Stomach smooth muscle (tissue), 2 donors: ENCODE results near the gene RPUSD3.

ENCODE experiments used
- H3K27ac ChIP-seq: one replicate; pipeline ENCODE4 v1.7.0; 2013; ENCODE audit warnings: mild to moderate bottlenecking, low read length, inconsistent platforms
- H3K27me3 ChIP-seq, 2 donors: one replicate each; pipeline ENCODE4 v1.7.0; 2013; ENCODE audit warnings: low read length in 2 of 2; ENCODE audit not compliant: insufficient read depth in 2 of 2, control insufficient read depth in 1 of 2
- H3K36me3 ChIP-seq, 2 donors: one replicate each; pipeline ENCODE4 v1.7.0; 2013; ENCODE audit warnings: low read length in 2 of 2; ENCODE audit not compliant: control insufficient read depth in 2 of 2, insufficient read depth in 2 of 2
- H3K4me1 ChIP-seq: one replicate; pipeline ENCODE4 v1.7.0; 2013; ENCODE audit warnings: low read length; ENCODE audit not compliant: control insufficient read depth, insufficient read depth
- H3K4me3 ChIP-seq, 2 donors: one replicate each; pipeline ENCODE4 v1.7.0; 2013; ENCODE audit warnings: low read length in 2 of 2
- H3K9ac ChIP-seq, 2 donors: one replicate each; pipeline ENCODE4 v1.7.0; 2013; ENCODE audit warnings: low read length in 2 of 2, mild to moderate bottlenecking in 1 of 2
- H3K9me3 ChIP-seq, 2 donors: one replicate each; pipeline ENCODE4 v1.7.0; 2013; ENCODE audit warnings: low read length in 2 of 2; ENCODE audit not compliant: control insufficient read depth in 2 of 2
- donor health status: healthy.
- donor health status: Pancreatic carcinoma.

Gene RPUSD3

DNA sequence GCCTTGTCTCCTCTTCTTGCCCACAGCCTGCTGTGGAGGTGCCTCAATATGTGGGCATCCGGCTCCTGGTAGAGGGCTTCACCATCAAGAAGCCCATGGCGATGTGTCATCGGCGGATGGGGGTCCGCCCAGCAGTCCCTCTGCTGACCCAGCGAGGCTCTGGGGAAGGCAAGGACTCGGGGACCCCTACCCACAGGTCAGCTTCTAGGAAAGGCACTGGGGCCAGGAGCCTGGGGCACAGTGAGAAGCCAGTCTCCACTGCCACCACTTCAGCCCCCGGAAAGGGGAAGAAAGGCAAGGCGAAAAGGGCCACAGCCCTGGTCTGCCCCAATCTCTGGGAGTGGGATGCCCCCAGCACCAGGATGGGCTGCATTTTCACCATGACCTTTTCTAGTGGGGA, 10.7 kb downstream of the RPUSD3 start:
- Histone ChIP-seq H3K9me3 (no peaks in the 10 kb centered on the region), H3K36me3 (peaks cover 37 to 48% of the 10 kb centered on the region in 2 donors), H3K27ac (no peak overlapping the region), H3K9ac (no peak overlapping the region), H3K4me3 (no peak overlapping the region), H3K4me1 (no peaks in the 10 kb centered on the region), H3K27me3 (no peaks in the 10 kb centered on the region)

DNA sequence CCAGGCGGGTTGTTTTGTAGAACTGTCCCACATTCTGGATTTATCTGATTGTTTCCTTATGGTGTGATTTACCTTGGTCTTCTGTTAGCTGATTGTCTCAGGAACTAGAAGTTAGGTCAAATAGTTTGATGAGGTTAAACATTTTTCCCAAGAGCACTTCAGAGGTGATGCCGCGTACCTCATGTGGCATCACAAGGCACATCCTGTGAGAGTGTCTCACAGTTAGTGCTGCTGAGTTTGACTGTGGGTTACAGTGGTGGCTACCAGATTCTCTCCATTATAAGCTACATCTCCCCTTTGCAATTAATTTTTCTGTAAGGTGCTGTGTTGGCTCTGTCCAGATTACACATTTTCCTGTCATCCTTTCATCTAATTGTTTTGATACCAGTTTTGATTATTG, 12.6 kb downstream of the RPUSD3 start:
- Histone ChIP-seq H3K27me3 (no peaks in the 10 kb centered on the region), H3K36me3 (peaks cover 34 to 43% of the 10 kb centered on the region in 2 donors), H3K4me1 (no peaks in the 10 kb centered on the region), H3K9me3 (no peaks in the 10 kb centered on the region), H3K4me3 (no peak overlapping the region), H3K9ac (no peak overlapping the region), H3K27ac (no peak overlapping the region)

DNA sequence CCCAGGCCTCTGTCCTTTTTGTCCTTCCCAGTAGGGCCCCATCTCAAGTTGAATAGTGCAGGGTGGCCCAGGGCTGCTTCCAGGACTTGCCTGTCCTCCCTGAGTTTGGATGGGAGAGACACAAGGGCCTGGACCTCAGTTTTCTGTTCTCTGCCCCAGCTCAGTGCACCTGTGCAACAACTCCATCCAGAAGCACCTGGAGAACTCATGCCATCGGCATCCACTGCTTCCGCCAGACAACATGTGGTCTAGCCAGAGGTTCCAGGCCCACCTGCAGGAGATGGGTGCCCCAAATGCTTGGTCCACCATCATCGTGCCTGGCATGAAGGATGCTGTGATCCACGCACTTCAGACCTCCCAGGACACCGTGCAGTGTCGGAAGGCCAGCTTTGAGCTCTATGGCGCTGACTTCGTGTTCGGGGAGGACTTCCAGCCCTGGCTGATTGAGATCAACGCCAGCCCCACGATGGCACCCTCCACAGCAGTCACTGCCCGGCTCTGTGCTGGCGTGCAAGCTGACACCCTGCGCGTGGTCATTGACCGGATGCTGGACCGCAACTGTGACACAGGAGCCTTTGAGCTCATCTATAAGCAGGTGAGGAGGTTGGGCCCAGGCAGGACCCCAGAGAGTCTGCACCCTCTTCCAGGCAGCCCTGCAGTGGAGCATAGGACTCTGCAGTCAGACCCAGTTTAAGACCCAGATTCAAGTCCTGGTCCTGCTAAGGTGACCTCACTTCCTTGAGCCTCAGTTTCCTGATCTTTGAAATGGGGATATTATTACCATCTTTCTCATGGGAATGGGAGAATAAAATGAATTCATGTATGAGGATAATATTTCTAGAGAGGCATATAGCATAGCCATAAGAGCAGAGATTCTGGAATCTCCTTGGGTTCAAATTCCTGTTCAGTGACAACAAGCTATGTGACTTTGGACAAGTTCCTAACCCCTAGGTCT, 14.7 kb downstream of the RPUSD3 start:
- H3K4me1 ChIP-seq = no peaks in the 10 kb centered on the region
- no peaks in the 10 kb centered on the region for H3K9me3 ChIP-seq
- no peaks in the 10 kb centered on the region for H3K27me3 ChIP-seq
- no peak overlapping the region for H3K4me3 ChIP-seq
- no peak overlapping the region for H3K27ac ChIP-seq
- H3K36me3 ChIP-seq = peaks cover 19 to 30% of the 10 kb centered on the region in 2 donors
- H3K9ac ChIP-seq = no peak overlapping the region

DNA sequence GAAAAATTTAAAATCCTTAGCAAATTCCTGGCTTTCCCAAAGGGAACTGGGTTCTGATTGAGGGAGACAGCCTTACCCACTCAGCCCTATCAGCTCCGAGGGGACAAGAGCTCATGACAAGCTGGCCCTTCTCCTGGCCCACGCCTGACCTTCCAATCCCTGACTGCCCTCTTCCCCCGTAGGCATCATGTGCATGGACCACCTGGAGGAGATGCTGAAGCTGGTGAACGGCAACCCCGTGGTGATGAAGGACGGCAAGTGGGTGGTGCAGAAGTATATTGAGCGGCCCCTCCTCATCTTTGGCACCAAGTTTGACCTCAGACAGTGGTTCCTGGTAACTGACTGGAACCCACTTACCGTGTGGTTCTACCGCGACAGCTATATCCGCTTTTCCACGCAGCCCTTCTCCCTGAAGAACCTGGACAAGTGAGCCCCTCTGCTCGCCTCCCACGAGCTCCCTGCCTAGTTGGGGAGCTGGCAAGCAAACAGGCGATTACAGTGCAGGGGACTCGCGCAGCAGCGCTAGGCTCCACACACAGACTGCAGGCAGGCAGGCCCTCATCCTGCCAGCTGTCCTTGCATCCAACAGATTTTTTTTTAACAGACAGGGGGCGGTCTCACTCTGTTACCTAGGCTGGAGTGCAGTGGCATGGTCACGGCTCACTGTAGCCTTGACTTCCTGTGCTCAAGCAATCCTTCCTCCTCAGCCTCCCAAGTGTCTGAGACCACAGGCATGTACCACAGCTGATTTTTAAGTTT, 16.8 kb downstream of the RPUSD3 start:
- Histone ChIP-seq H3K9me3 (no peaks in the 10 kb centered on the region), H3K4me1 (no peaks in the 10 kb centered on the region), H3K9ac (no peak overlapping the region), H3K36me3 (peaks cover 13 to 17% of the 10 kb centered on the region in 2 donors), H3K27ac (no peak overlapping the region), H3K4me3 (no peak overlapping the region), H3K27me3 (no peaks in the 10 kb centered on the region)

DNA sequence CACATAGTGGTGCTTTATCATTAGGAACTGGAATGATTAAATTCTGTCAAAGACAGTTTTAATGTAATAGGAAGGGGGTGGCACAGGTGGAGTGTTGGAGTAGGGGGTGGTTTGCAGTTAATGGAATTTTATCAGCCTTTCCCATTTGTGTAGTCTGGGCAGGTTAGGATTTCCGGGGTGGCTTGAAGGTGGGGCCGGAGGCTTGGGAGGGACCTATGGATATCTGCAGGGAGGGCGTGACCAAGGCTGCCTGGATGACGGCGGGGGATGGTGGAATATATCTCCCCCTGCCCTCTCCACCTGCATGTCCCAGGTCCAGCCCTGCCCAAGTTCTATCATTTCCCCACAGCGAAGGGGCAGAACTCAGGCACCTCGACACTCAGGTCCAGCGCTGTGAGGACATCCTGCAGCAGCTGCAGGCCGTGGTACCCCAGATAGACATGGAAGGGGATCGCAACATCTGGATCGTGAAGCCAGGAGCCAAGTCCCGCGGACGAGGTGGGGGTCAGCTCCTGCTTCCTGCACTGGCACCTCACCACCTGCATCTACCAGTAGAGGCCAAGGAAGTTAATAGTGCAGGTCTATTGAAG, 18.3 kb downstream of the RPUSD3 start:
- H3K36me3 ChIP-seq = peaks cover 13 to 14% of the 10 kb centered on the region in 2 donors
- no peak overlapping the region for H3K27ac ChIP-seq
- no peak overlapping the region for H3K9ac ChIP-seq
- H3K27me3 ChIP-seq = no peaks in the 10 kb centered on the region
- H3K4me3 ChIP-seq = no peak overlapping the region
- no peaks in the 10 kb centered on the region for H3K9me3 ChIP-seq
- no peaks in the 10 kb centered on the region for H3K4me1 ChIP-seq

DNA sequence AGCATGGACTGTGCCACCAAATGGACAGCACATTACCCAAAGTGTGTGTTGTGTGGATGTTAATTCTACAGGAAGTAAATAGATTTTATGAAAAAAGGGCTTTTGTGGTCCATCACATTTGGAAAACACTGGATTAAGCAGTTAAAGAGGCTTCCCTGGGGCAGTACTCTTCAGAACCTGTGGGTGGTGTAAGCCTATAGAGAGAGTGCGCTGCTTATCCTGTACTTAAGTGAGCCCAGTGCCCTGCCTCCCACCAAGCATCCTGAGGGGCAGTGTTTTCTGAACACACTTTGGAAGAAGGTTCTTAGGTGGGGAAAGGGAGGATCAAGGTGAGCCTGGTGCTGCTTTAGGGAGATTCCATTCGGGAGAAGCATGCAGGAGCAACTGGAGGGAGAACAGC, 22.9 kb downstream of the RPUSD3 start:
- no peaks in the 10 kb centered on the region for H3K27me3 ChIP-seq

DNA sequence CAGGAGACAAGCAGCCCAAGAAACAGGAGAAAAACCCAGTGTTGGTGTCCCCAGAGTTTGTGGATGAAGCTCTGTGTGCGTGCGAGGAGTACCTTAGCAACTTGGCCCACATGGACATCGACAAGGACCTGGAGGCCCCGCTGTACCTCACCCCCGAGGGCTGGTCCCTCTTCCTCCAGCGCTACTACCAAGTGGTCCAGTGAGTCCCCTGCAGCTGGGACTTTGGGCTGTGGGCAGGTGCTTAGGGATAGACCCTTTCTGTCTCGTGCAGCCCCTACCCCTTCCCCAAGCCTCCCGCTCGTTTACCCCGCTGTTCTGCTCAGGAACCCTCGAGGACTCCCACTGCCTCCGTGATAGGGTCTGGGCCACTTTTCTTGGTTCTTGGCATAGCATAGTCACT, 23.3 kb downstream of the RPUSD3 start:
- H3K4me3 ChIP-seq = no peak overlapping the region

More for the DNA sequence above, 22.9 kb downstream of the RPUSD3 start:
- H3K9ac ChIP-seq = no peak overlapping the region
- H3K4me3 ChIP-seq = no peak overlapping the region
- H3K4me1 ChIP-seq = no peaks in the 10 kb centered on the region
- no peaks in the 10 kb centered on the region for H3K9me3 ChIP-seq
- peaks cover 3 to 8% of the 10 kb centered on the region in 2 donors for H3K36me3 ChIP-seq
- no peak overlapping the region for H3K27ac ChIP-seq

DNA sequence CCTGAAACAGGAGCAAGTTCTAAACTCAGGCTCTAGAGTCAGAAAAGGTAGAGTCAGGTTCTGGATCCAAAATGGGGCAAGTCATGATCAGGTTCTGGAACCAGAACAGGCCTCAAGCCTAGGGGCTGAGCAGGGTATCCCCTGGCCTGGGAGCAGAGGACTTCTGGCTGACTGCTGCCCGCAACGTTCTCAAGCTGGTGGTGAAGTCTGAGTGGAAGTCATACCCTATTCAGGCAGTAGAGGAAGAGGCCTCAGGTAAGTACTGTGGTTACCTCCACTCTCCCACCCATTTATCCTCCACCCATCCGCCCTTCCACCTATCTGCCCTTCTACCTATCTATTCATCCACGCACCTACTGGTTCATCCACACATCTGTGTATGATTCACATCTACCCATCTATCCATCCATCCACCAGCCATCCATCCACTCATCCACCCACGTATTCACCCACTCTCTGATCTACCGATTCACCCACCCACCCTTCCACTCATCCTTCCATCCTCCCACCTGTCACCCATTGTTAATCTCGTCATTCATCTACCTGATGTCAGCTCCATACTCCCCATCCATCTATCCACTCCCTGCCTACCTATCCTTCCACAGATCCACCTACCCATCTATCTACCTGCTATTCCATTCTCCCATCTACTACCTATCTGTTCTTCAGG, 25.0 kb downstream of the RPUSD3 start:
- no peaks in the 10 kb centered on the region for H3K27me3 ChIP-seq
- no peak overlapping the region for H3K4me3 ChIP-seq
- H3K36me3 ChIP-seq = peaks cover 6 to 7% of the 10 kb centered on the region in 2 donors

More for the DNA sequence above, 23.3 kb downstream of the RPUSD3 start:
- Histone ChIP-seq H3K27ac (no peak overlapping the region), H3K27me3 (no peaks in the 10 kb centered on the region), H3K9me3 (no peaks in the 10 kb centered on the region), H3K4me1 (no peaks in the 10 kb centered on the region), H3K9ac (no peak overlapping the region), H3K36me3 (peaks cover 3 to 6% of the 10 kb centered on the region in 2 donors)

DNA sequence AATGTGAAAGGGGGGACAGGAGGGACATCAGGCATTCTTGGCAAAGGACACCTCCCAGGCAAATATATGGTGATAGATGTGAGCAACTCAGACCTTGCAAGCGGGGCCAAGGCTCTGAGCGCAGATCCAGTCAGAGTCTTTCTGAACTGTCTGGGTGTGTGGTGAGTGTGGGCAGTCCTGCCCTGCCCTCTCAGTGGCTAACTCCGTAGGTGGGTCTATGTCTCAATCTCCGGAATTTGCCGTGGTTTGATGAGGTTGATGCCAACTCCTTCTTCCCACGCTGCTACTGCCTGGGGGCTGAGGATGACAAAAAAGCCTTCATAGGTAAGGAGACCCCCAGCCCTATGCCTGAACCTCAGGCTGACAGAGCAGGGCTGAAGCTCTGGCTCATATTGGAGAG, 26.4 kb downstream of the RPUSD3 start:
- H3K36me3 ChIP-seq = peaks cover 7 to 9% of the 10 kb centered on the region in 2 donors
- no peaks in the 10 kb centered on the region for H3K4me1 ChIP-seq
- no peaks in the 10 kb centered on the region for H3K27me3 ChIP-seq
- H3K27ac ChIP-seq = no peak overlapping the region
- H3K9me3 ChIP-seq = no peaks in the 10 kb centered on the region
- H3K4me3 ChIP-seq = no peak overlapping the region
- no peak overlapping the region for H3K9ac ChIP-seq

More for the DNA sequence above, 25.0 kb downstream of the RPUSD3 start:
- Histone ChIP-seq H3K4me1 (no peaks in the 10 kb centered on the region), H3K27ac (no peak overlapping the region), H3K9me3 (no peaks in the 10 kb centered on the region), H3K9ac (no peak overlapping the region)

DNA sequence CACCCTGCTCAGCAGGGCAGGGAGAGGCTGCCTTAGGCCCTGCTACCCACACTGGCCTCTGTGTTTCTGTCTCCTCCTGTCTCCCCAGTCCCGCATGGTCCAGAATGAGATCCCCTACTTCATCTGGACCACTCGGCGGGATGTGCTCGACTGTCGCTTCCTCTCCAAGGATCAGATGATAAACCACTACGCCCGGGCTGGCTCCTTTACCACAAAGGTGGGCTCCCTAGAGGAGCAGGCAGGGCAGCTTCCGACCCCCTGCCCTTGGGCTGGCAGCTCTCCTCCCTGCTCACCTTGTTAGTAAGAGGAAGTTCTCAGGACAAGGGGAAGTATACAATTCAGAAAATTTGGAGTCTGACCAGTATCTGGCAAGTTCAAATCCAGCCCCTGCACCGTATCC, 27.8 kb downstream of the RPUSD3 start:
- Histone ChIP-seq H3K4me3 (no peak overlapping the region), H3K9ac (no peak overlapping the region), H3K27ac (no peak overlapping the region), H3K4me1 (peaks cover 2% of the 10 kb centered on the region), H3K36me3 (peaks cover 7 to 9% of the 10 kb centered on the region in 2 donors), H3K9me3 (no peaks in the 10 kb centered on the region), H3K27me3 (no peaks in the 10 kb centered on the region)
